AML-193 (cell line): ENCODE results near the gene LRRC3.

ENCODE experiments used
- DNase-seq, 2 experiments: peaks; one replicate each; lab custom pipeline; 2025; lab: John Stamatoyannopoulos, UW

Gene LRRC3

DNA sequence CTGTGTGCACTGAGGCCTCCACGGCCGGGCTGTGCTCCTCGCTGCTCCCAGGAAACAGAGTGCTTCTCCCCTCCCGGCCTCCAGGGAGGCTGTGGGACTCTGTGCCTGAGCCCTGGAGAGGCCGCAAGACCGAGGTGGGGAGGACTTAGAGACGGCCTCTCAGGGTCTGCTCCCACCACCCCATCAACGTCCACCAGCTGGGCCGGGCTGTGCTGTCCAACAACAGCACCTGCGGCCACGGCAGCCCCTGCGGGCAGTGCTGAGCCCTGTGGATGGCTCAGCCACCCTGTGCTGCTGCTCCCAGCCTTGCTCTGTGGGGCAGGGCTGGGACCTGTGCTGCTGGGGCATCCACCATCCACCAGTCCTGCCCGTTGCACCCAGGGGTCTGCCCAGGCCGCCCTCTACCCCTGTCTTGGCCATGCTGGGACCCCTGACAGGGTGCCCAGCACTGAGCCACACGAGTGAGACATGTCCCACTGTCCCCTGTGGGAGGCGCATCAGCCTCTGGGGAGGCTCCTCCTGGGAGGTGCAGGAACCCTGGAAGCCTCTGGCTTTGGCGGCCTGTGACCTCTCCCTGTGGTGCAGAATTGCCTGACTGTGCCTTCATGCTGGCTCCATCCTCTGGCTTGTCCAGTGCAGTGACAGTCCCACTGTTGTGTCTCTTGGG is 31.2 kb upstream of the LRRC3 start:
- DNase-seq = no peak

DNA sequence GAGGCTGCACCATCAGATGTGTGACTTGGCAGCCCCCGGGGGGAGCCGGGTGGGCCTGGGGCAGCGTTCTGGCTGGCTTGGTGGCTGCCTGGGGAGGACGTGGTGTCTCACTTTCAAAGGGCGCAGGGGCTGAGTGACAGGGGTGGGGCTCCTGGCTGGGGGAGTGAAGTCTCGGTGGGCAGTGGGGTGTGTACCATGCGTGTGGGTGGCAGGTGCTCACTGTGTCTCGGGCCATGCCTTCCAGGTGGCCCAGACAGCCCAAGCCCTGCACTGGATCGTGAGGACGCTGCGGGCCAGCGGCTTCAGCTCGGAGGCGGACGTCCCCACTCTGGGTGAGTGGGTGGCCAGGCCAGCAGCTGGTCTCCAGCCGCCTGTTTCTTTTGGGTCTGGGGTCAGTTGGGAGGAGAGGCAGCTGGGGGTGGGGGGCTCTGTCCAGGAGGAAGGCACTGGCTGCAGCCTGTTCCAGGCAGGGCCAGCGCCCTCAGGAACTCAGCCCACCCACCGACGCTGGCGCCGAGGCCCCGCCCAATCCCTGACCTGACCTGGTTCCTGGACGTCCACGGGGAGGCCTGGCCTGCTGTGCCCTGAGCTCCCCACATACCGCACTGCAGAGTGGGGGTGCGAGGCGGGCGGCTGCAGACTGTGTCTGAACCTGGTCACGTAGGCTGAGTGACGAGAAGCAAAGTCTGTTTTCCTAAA is 30.6 kb upstream of the LRRC3 start:
- no peak for DNase-seq

DNA sequence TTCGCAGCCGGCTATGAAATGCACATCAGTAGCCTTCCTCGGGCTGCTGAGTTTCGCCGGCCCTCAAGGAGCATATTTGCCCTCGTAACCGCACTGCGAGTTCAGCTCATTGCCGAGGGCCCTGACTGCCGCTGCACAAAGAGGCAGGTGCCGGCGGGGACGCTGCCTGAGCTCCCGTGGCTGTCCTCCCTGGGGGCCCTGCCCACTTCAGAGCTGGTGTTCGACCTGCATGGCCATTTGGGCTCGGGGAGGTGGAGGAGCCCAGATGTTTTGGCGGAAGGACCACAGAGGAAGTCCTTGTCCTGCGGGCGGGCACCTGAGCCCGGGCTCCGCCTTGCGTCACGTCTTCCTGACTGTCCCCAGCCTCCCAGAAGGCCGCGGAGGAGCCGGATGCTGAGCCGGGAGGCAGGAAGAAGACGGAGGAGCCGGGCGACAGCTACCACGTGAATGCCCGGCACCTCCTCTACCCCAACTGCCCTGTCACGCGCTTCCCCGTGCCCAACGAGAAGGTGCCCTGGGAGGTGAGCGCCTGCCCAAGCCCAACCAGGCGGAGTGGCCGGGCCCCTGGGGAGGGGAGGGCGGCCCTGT is 29.9 kb upstream of the LRRC3 start:
- no peak for DNase-seq

DNA sequence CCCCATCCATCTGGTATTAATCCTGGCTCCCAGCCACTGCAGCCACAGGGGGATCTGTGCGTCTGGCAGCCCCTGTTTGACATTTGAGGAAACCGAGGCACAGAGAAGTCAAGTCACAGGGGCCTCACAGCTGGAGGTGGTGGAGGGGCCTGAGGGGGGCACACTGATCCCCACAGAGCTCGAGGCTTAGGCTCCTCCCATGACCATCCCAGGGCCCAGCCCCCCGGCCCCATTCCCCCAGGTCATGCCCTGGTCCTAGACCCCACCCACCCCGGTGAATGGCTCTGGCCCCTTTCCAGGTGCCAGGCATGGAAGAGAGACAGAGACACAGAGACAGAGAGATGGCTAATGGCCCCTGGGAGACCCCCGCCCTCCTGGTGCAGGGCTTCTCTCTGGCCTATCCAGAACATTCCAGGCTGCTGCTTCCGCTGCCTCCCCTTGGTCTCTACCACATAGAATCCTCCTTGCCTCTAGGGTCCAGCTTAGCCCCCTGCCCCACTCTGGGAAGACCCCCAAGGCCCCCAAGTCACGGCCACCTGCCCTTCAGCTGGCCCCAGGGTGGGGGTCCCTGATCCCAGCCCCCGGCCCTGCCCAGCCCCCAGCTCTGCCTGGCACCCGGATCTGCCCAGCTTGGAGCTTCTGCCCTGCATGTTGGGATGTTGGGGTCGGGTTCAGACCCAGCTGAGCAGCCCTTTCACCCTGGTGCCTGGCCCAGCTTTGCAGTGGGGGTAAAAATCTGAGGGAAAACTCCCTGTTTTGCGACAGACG is 29.2 kb upstream of the LRRC3 start:
- DNase-seq = no peak

DNA sequence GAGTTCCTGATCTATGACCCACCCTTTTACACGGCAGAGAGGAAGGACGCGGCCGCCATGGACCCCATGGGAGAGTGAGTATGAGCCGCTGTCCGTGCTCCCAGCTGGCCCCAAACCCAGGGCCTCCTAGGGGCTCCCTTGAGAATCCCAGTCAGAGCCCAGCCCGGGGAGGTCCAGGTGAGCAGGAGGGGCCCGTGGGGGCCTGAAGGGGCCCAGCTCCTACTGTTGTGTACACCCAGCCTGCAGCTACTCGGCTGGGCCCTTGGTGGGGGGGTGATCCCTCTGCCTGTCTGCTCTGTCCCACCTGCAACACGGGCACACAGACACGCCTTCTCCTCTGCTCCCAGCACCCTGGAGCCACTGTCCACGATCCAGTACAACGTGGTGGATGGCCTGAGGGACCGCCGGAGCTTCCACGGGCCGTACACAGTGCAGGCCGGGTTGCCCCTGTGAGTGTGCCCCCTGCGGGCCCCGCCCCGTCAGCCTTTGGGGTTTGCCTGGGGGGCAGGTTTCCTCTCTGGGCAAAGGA is 28.6 kb upstream of the LRRC3 start:
- no peak for DNase-seq

DNA sequence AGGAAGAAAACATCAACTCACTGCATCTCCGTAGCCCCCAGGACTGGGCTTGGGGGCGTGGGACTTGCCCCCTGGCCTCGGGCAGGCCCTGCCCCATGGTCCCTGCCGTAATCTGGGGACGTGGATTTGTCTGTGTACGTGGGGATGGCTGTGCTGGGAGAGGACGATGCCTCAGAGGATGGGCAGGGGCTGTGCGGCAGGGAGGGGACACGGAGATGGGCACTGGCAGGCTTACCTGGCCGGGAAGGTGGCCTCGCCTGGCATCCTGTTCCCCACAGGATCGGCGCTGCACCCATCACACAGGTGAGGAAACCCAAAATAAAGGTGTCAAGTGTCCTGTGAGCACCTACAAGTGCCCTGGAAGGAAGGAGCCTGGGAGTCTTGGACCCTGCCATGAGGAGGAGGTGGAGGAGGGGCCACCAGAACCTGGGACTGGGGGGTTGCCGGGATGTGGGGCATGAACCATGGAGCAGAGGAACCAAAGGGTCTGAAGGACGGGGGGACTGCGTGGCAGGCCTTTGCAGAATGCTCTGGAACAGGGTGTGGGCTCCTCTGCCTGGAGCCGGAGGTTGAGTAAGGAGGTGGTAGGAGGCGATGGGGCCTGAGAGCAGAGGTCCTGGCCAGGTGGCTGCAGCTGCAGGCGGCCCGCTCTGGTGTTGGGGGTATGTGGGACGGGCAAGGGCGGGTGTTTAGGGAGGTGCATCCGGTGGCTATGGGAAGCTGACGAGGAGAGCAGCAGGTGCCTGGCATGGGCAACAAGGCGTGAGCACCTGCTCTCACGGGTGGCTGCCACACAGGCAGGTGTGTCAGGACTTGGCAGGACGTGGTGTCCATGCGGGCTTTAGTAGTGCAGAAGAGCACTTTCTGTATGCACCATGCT is 27.8 kb upstream of the LRRC3 start:
- no peak for DNase-seq

DNA sequence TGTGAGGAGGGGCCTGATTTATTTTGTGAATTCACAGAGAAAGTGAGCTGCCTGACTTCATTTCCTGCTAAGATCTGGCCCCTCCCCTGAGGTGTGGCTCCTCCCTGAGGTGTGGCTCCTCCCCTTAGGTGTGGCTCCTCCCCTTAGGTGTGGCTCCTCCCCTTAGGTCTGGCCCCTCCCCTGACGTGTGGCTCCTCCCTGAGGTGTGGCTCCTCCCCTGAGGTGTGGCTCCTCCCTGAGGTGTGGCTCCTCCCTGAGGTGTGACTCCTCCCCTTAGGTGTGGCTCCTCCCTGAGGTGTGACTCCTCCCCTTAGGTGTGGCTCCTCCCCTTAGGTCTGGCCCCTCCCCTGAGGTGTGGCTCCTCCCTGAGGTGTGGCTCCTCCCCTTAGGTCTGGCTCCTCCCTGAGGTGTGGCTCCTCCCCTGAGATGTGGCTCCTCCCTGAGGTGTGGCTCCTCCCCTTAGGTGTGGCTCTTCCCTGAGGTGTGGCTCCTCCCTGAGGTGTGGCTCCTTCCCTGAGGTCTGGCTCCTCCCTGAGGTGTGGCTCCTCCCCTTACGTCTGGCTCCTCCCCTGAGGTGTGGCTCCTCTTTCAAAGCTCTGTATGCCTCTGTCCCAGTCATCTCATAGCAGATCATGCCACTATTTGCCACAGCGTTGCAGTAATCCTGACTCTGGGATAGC is 26.9 kb upstream of the LRRC3 start:
- DNase-seq = no peak

DNA sequence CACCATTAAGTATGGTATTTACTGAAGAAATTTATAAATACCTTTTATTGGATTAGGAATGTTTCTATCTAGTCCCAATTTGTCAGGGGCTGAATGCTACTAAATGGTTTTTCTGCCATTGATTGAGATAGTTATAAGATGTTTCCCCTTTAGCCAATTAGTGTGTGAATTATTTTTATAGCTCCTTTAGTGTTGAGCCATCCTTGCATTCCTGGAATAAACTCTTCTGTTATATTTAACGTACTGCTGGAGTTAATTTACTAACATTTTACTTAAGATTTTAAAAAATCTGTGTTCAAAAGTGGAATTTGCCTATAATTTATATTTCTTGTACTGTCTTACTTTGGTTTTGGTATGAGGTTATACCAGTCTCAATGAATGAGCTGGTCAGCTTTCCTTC is 25.4 kb upstream of the LRRC3 start:
- no peak for DNase-seq

DNA sequence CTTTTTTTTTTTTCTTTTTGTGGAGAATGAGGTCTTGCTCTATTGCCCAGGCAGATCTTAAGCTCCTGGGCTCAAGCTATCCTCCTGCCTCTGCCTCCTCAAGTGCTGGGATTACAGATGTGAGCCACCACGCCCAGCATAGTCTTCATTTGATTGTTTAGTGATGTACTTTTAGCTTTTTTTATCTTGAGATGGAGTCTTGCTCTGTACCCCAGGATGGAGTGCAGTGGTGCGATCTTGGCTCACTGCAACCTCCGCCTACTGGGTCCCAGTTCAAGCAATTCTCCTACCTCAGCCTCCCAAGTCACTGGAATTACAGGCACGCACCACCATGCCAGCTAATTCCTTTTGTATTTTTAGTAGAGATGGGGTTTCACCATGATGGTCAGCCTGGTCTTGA is 24.0 kb upstream of the LRRC3 start:
- DNase-seq = no peak

DNA sequence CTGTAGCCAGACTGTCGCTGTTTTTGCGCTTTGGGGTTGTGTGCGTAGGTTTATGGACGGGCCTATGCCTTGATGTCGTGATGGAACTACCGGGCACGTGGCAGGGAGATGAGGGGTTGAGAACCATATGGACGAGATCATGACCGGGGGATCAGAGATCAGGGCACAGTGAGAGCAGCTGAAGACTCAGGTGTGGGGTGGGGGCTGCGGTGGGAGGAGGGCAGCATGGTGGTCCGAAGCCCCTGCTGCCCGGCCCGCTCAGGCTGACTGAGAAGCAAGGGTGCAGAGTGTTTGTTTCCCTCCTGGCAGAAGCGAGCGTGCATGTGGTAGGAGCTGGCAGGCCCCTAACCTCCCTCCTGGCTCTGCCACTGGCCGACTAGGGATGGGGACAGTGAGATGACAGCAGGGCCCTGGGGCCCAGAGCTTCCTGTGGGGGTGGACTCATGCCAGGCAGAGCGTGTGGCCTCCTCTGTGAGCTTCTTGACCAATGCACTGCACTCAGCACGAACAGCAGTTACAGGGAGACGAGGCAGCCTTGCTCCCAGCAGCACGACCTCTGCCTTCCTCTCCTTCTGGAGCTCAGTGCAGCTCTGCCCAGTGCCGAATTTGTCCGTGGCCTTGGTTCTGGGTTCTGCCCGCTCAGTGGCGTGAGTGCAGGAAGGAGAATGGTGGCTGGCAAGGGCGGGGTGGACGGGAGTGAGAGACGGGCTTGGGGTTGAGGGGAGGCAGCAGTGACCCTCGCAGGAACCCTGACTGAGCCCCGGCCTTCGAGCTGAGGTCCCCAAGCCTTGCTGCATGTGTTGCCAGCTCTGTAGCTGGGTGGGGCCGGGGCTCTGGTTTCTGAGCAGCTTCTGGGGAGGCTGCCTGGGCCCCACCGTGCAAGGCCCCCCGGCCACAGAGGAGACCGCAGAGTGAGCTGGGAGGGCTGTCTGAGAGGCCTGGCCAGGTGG is 22.2 kb upstream of the LRRC3 start:
- no peak for DNase-seq

DNA sequence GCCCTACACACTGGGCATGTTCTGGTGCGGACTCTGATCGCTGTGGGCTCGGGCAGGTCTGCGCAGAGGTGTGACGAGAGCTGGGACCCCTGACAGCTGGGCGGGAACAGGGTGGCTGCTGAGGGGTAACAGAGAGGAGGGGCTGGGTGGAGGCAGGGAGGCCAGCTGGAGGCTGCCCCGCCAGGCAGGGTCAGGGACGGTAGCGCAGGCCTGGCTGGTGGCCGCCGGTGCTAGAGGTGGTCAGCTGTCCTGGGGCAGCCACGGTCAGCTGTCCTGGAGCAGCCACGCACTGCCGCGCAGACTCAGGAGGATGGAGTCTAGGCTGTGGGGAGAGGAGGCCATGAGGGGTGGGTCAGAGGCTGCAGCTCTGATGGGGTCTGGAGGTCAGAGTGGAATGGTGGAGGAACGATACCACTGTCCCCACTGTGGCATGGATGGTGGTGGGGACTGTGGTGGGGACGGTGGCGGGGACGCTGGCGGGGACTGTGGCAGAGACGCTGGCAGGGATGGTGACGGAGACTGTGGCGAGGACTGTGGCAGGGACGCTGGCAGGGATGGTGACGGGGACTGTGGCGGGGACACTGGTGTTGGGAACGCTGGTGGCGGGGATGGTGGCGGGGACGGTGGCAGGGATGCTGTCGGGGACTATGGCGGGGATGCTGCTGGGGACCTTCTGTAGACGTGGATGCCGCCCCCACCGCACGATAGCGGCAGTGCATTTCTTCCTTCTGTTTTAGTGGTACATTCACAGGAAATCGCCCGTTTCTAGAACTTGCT is 21.3 kb upstream of the LRRC3 start:
- no peak for DNase-seq

DNA sequence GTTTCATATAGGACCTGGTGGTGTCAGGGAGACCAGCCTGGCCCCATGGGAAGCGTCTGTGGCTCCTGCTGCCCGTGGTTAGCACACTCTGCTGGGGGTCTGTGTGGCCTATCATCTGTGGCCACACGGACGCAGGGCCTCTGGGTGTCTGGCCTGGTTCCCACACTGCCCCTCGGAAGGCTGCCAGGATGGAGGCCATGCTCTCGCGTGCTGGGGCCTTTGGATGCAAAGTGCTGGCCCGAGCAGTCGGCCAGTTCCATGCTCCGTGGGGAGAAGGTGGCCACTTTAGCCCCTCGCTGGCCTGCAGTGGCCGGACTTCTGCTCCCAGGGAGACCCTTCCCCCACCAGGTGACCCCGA is 20.8 kb upstream of the LRRC3 start:
- no peak for DNase-seq

DNA sequence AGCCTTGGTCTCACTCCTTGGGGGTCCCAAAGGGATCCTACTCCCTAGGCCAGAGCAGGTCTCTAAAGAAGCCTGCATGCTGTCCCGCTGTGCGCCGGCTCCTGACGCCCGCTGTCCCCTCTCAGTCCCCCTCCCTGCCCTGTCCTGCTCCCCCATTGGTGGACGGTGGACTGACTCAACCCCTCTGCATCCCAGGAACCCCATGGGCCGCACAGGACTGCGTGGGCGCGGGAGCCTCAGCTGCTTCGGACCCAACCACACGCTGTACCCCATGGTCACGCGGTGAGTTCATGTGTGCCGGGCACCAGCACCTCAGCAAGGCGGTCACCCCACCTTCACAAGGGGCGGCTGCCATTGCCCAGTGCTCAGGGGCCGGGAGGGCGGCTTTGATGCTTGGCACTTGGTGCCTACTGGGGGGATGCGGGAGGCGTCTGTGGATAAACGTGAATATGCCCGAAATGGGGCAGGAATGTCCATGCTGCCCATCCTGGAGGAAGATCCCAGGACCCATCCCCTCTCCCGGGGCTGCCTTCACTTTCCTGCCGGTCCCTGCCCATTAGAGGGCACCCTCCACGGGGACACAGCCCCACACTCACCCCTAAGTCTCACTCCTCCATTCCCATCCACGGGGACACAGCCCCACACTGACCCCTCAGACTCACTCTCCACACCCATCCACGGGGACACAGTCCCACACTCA is 20.2 kb upstream of the LRRC3 start:
- no peak for DNase-seq

DNA sequence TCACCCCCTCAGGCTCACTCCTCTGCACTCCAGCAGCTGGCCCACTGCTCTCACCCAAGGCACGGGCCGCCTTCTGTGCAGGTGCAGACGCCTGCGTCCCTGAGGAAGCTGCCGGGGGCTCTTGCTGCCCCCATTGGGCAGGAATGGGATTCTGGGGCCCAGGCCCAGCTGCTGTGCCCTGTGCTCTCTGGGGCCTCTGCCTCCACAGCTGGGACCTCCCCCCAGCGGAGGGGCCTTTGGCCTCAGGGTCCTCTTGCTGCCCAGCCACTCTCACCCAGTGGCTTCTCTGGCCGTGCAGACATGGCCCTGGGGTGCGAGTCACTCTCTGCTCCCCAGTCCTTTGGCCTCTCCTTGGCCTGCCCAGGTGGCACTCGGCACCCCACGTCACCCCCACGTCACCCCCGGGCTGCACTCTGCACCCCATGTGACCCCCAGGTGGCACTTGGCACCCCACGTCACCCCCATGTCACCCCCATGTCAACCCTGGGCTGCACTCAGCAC is 19.1 kb upstream of the LRRC3 start:
- no peak for DNase-seq

DNA sequence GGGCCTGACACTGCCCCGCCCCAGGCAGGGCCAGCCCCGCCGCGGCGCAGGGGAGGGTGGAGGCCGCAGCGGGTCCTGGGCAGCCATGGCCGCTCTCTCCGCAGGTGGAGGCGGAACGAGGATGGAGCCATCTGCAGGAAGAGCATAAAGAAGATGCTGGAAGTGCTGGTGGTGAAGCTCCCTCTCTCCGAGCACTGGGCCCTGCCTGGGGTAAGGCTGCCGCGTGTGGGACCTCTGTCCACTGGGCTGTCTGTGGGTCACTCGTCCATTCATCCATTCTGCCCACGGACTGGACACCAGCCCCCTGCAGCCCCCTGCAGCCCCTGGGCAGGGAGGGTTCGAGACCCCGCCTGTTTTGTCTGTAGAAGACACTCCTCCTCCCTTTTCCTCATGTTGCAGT is 18.4 kb upstream of the LRRC3 start:
- no peak for DNase-seq

DNA sequence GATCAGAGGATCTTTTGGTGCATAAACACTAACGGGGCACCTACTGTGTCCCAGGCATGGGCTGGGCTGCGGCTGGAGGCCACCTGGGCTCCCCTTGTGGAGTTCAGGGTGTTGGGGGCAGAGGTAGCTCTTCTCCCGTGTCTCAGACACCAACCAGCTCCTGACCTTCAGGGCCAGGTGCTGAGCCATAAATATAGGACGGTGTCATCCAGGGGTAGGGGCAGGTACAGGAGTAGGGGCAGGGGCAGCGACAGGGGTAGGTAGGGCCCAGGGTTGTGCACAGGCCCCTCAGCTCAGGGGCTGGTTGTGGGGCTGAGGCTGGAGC is 18.0 kb upstream of the LRRC3 start:
- DNase-seq = no peak

DNA sequence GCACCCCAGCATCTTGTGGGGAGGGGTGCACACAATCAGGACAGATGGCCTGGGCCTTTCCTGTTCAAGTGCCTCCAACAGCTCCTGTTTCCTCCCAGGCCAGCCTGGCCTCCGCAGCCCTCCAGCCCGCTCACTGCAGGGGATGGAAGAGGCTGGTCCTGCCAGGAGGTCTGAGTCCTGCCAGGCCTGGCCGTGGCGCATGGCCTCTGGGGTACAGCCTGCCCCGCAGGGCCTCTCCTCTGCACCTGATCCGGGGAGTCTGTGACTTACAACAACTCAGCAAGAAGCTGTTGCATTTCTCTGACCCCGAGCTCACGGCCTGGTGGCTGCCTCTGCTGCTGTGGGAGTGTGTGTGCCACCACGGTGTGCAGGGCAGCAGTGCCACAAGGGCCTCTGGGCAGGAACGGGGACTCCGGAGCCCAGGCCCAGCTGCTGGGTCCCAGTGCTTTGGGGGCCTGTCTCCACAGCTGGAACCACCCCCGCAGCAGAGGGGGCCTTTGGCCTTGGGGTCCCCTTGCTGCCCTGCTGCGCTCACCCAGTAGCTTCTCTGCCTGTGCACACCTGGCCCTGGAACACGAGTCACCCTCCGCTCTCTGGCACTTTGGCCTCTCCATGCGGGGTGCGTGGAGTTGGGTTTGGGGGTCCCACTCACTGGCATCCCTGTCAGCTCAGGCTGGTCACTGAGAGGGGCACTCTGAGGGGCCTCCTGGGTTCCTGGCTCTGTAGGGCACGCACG is 17.4 kb upstream of the LRRC3 start:
- no peak for DNase-seq
